Activated CD4-positive, alpha-beta T cell treated with anti-CD3 and anti-CD28 coated beads, Interleukin-2, Interleukin-6, amounts not matched to agents 100 ng/mL and 50 ng/mL, durations not matched to agents 16 hours and 8 hours (primary cell): Measurements from ENCODE around the gene UBE2E1.
"Not testable (repeated sequence)": the region's sequence is repeated elsewhere in the genome, so short reads cannot be mapped to it uniquely, and the experiment has no call there.

Source experiments
- DNase-seq: peaks from one replicate; pipeline ENCODE4 v3.0.0-alpha.2; 2020

UBE2E1 gene

GRCh38 chr3:23823620-23824019 is 17.9 kb downstream of the UBE2E1 start:
- no peak for DNase-seq

DNA sequence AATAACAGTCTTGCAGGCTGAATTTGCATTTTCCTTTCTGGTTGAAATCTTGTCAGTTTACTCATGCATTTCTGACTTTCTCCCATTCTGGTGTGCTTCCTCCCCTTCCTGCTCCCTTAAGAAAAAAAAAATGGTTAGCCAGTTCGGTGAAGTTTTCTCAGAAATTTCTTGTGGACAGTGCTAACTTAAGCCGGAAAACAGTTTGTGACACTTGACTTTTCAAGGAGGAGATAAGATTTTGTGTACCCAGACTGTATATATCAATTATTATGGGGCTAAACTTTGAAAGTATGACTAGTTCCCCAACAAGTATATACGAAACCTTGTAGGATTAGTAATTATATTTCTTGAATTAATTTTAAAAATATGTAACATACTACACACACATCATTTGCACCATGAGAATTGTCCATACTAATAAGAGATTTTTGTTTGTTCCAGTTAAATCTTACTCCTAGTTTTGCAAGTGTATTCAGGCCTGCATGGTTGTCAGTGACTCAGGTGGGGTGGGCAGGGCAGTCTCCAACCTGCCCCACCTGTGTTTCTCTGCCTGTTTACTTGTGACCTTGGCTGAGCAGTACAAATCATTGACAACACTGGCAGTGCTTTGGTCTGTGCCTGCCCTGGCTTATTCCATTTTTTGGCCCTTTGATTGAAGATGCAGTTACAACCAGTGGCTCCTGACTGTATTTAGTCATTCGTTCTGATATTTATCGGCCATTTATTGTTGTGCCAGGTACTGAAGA is 19.1 kb downstream of the UBE2E1 start:
- DNase-seq: no peak

DNA sequence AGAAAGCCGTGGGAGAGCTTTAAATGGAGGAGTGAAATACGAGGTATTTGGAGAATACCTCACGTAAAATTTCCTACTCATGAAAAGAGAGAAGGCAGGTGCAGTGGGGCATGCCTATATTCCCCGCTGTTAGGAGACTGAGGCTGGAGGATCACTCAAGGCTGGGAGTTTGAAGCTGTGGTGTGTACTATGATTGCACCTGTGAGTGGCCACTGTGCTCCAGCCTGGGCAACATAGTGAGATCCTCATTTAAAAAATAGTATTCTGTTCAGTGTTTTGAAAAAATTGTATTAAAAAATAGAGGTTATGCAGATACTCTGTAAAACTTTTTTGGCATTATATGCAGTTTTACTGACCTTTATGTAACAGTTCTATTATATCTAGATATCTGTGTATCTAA is 20.0 kb downstream of the UBE2E1 start:
- no peak for DNase-seq

DNA sequence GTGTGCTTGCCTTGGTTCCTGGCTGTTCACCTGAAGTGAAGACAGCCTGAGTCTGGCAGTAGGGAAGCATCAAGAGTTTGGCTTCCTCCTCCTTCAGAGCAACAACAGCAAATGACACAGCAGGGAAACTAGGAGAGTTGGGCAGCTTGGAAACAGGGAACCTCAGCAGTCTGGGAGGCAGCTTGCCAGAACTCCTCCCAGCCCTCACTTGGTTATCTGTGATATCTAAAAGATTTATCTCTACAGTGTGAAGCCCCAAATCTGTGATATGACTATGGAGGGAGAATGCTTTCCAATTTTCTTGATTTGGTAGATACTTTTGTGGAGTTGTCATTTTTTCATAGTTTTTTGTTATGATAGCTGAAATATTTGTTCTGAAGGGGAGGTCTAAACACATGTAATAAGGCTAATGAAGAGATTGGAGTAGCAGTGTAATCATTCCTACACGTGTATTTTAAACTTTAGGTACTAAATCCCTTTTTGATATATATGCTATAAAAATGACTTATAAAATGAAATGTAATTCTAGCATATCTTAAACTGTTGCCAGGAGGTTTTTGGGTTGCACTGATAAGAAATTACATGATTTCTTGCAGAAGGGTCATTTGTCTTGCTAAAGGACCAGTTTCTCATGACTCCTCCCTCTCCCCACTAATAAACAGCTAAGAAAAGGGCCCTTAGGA is 20.8 kb downstream of the UBE2E1 start:
- DNase-seq: no peak

DNA sequence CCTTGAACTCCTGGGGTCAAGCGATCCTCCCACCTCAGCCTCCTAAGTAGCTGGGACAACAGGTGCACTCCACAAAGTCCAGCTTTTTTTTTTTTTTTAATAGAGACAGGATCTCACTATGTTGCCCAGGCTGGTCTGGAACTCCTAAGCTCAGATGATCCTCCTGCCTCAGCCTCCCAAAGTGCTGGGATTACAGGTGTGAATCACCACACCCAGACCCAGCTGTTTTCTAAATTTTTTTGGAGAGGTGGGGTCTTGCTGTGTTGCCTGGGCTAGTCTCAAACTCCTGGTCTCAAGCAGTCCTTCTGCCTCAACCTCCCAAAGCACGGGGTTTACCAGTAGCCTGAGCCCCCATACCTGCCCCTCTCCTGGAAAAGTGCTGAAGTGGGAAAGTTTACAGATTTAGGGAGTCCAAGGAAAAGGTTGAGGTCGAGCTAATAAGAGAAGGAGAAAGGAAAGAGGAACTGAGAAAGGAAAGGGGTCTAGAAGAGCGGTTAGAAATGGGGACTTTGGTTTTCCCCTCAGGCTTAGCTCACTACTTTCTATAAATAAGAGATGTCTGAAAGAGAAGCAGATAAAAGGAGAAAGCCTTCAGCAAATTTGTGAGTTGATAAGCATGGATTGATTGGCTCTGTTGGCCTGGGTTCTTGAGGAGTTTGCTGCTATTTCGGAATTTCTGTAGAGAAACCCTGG is 23.6 kb downstream of the UBE2E1 start:
- no peak for DNase-seq

GRCh38 chr3:23830869-23831484 is 25.2 kb downstream of the UBE2E1 start:
- DNase-seq: peak; percentile 68

- no peak for DNase-seq
Observed at GRCh38 chr3:23831517-23832394, 26.0 kb downstream of the UBE2E1 start.

GRCh38 chr3:23832523-23832922 is 26.8 kb downstream of the UBE2E1 start:
- DNase-seq: no peak

- DNase-seq: no peak
Observed at GRCh38 chr3:23834082-23834870, 28.5 kb downstream of the UBE2E1 start.

- no peak for DNase-seq
Observed at GRCh38 chr3:23835087-23835486, 29.3 kb downstream of the UBE2E1 start.

GRCh38 chr3:23835802-23836201 is 30.0 kb downstream of the UBE2E1 start:
- no peak for DNase-seq

- no peak for DNase-seq
Observed at GRCh38 chr3:23836536-23837230, 30.9 kb downstream of the UBE2E1 start.

DNA sequence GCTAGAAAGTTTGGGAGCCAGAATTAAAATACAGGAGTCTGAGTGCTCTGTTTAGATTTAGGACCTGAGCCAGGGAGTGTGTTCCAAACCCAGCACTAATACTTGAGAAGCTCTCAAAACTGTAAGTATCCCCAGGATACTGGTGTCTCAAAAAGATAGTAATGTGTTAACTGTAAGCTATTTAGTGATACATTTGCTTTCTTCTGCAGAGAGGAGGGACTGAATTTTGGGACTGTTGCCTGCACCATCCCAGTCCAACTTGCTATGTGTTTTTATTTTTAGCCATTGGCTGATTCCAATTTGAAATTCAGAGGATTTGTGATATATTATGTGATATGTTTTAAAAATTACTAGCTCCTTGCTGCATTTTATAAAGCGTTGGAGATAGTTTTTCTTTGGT is 31.5 kb downstream of the UBE2E1 start:
- DNase-seq: no peak

DNA sequence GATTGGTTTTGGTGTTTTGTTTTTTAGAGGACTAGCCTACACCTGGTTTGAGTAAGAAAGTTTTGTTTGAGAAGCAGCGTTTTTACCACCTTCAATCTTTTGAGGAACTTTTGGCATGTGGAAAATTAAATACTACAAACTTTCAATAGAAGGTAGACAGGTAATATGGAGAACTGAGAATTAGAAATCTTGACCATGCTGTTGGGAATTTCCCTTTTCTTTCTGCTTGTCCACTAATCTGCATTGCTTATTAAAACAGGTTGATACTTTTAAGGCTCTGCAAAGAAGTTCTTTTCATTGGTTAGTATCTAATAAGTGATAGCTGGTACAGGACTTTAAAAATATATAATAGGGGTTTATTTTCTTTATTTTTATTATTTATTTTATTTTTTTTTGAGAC is 31.9 kb downstream of the UBE2E1 start:
- no peak for DNase-seq

DNA sequence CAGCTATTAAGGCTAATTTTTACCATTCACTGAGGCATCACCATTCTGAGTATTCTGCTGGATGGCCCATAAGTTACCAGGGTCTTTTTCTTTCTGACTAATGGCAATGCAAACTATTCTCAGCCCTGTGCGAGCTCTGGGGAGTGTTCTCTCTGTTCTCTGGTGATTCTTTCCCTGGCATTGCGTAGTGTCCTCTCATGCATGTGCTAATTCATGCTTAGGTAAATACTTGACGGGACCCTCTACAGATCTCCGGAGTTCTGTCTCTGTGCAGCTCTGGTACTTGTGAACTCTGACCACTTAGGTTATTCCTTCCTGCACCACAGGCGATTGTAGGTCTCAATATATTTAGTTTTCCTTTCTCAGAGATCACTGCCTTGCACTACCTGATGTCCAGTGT is 34.8 kb downstream of the UBE2E1 start:
- DNase-seq: no peak

GRCh38 chr3:23843869-23844268 is 38.1 kb downstream of the UBE2E1 start:
- no peak for DNase-seq

- DNase-seq: no peak
Observed at GRCh38 chr3:23845326-23846216, 39.8 kb downstream of the UBE2E1 start.

GRCh38 chr3:23849462-23849861 is 43.7 kb downstream of the UBE2E1 start:
- not testable (repeated sequence) for DNase-seq

DNA sequence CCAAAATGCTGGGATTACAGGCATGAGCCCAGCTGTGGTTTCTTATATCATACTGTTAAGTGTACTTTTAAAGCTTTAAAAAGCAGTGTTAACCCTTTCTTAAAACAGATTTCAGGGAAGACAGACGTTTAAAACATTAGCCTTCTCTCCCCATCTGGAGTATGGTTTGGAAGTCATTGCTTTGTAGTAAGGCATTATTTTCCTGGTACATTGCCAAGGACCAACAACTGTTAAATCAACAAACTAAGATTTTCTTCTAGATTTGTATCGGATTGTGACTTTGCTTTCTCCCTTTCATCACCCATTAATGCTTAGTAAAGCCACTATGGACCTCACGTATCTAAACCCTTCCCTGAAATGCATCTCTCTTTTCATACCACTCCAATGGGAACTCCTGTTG is 50.5 kb downstream of the UBE2E1 start:
- no peak for DNase-seq
